Upper lobe of left lung (tissue), 4 donors: Measurements from ENCODE around the gene CLIP4.

ENCODE experiments used
- CTCF ChIP-seq, 6 experiments: fragments of 450-650 bp in 4 of 6; fragments of 200-600 bp in 2 of 6; sonication (generic) in 2 of 6; IDR thresholded peaks; one replicate each; pipeline ENCODE4 v1.5.1; 2016 to 2019; ENCODE audit warnings: antibody characterized with exemption in 6 of 6
- EP300 ChIP-seq, 4 donors: sonication (generic); formaldehyde crosslinking; IDR thresholded peaks; one replicate each; pipeline ENCODE4 v1.5.1; 2017; ENCODE audit warnings: antibody characterized with exemption in 4 of 4, control low read depth in 2 of 4
- POLR2A ChIP-seq, 4 donors: fragments of 450-650 bp; IDR thresholded peaks; one replicate each; pipeline ENCODE4 v1.5.1; 2016 to 2017; ENCODE audit warnings: antibody characterized with exemption in 4 of 4, mild to moderate bottlenecking in 2 of 4

- TF ChIP-seq CTCF (IDR thresholded peaks at IDR 0.05) = no peak
- TF ChIP-seq POLR2A (IDR thresholded peaks at IDR 0.05) = no peak
- TF ChIP-seq EP300 (IDR thresholded peaks at IDR 0.05) = no peak
Measured at GRCh38 chr2:29218071-29218470, 102.9 kb downstream of the CLIP4 start.
